Stimulated activated CD4-positive, alpha-beta T cell treated with anti-CD3 and anti-CD28 coated beads, TNF-alpha, amount 100 ng/mL, for 1 hour (primary cell): ENCODE data around the gene CELA1.
A peak's percentile ranks its signal among the peaks of the same experiment; 100 is the strongest.
"Not testable (repeated sequence)": the region's sequence is repeated elsewhere in the genome, so short reads cannot be mapped to it uniquely, and the experiment has no call there.

Experiments
- DNase-seq, 3 donors: peaks; one replicate each; pipeline ENCODE4 v3.0.0-alpha.2; 2020; ENCODE audit warnings: low read depth in 3 of 3, low spot score in 1 of 3

Gene CELA1

DNA sequence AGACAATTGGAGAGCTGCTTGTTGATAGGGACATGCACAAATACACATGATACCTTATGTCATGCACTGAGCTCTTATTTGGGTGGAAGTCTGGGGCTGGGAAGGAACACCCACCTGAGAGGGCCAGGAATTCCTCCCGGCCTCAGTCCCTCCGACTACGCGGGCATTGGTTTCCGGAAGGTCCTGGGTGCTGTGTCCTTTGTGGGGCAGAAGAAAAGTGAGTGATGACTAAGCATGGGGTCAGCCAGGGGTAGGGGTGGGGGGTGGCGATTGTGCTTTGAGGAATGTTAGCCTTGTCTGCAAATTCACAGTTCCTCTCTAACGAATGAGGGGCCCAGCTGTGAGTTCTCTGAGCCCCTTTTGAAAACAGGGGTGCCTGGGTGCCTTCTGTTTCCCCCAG is 798 bp downstream of the CELA1 start:
- no peak for DNase-seq

DNA sequence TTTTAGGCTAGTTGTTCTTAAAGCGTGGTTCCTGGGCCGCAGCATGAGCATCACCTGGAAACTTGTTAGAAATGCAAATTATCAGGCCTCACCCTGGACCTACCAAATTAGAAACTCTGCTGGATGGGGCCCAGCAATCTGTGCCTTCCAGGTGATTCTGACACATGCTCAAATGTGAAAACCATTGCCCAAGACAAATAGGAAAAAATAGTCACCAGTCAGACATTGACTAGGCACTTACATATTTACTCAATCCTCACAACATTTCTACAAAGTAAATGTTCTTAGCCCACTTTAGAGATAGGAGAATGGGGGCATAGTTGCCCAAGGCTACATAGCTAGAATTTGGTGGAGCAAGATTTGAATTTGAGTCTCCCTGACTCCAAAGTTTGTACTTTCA is 3.3 kb downstream of the CELA1 start:
- no peak for DNase-seq

DNA sequence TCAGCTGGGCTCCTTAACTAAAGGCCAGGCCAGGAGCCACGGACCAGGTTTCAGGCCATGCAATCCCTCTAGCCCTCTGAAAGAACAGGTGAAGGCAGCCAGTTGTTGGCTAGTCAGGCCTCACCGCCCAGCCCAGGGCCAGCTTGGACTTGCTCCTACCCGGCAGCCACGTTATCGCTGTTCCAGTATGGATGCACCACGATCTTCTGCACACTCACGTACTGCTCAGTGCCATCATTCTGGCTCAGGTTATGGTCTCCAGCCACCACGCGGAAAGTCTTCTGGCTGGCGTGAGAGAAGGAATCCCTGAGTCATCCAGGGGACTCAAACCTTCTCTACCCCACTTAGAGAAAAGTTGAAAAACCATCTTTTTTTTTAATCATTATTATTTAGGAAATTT is 4.1 kb downstream of the CELA1 start:
- no peak for DNase-seq

DNA sequence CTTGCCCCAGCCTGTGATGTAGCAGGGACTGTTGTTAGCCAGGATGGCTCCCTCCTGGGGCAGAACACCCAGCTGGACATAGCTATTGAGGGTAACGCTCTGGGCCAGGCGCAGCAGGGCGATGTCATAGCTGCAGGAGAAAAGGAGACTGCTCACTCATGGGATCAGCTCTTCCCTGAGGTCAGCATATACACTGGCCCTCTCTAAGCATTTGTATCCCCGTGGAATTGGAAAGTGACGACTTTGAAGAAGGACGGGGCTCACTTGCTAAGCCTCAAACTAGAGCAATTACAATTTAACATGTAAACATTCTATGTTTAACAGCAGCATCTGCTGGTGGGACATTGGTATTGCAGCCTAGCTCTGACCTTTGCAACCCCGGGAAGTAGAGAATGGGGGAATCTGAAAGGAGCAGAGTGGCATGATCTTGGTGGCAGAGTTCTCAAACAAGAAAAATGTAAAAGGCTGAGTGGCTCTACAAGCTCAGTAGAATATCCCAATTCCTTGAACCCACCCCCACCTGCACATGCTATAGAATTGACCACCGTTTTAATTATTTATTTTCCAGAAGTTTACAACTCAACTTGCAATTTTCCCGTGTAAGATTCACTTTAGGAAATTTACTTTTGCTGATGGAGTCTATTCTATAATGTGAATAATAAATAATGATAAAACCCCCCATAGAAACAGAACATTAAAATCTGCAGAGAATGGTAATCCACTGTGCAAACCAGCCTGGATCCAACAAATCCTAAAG is 5.0 kb downstream of the CELA1 start:
- DNase-seq, result peak in 2 of 3 donors; percentile 50 to 55

DNA sequence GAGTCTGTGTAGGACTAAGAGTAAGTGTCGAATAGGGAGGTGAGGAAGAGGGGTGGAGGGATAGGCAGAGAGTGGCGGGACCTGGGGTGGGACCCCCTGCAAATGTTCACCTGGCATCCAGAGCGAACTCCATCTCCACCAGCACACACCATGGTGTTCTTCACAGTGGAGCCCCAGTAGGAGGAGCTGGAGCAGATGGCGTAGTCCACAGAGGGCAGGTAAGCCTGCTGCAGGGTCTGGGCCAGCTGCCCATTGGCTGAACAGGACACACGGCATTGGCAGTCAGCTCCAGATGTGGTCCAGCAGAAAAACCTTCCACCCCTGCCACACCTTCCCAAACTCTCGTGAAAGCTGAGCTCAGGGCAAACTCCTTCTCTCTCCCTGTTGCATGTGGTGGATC is 6.7 kb downstream of the CELA1 start:
- DNase-seq, result no peak

DNA sequence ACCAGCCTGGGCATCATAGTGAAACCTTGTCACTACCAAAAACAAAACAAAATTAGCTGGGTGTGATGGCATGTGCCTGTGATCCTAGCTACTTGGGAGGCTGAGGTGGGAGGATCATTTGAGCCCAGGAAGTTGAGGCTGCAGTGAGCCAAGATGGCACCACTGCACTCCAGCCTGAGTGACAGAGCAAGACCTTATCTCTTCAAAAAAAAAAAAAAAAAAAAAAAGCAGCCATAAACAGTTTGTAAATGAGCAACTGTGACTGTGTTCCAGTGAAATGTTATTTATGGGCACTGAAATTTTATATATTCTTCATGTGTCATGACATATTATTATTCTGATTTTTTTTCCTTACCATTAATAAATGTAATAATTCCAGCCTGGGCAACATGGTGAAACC is 9.1 kb downstream of the CELA1 start:
- not testable (repeated sequence) for DNase-seq

DNA sequence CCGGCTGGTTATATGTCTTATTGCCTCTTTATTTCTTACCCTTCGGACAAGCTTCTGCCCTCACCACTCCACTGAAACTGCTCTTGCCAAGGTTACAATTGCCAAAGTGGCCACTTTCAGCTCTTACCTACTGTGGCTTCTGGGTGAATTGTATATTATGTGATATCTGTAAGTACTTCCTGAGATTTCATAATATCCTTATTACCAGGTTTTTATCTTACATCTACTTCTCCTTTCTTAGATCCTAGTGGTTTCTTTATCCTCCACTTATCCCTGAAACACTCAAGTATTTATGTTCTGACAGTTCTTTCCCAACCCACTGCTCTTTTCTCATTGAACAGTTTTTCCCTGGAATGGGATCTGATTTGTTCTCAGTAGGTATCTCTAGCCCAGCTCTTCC is 10.5 kb downstream of the CELA1 start:
- no peak for DNase-seq

DNA sequence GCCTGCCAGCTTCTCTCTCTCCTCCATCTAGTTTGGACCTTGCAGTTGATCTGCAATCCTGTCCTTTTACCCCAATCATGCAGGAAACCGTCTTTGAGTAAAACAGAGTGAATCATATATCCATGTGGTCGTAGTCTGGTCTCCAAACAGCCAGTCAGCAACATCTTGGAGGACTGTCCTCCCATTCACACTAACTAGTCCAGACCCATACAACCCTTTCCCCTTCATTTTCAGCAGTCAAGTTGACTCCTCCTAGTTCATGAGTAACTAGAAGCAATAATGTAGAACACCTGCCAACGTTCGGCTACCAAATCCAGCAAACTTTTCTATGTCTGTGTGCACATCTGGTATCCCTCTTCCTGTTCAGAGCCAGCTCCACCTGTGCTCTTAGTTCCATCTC is 11.7 kb downstream of the CELA1 start:
- no peak for DNase-seq

DNA sequence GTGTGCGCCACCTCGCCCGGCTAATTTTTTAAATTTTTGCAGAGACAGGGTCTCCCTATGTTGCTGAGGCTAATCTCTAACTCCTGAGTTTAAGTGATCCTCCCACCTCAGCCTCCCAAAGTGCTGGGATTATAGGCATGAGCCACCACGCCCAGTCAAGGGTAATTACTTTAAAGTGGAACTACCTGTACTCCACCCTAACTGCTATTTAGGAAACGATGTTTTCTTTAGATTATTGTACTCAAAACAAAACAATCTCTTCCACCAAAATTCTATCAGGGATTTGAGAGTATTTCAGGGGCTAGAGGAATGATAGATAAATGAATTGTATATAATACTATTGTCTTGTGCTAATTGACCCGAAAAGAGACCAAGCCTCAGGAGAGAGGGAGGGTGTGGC is 12.9 kb downstream of the CELA1 start:
- DNase-seq, result no peak

DNA sequence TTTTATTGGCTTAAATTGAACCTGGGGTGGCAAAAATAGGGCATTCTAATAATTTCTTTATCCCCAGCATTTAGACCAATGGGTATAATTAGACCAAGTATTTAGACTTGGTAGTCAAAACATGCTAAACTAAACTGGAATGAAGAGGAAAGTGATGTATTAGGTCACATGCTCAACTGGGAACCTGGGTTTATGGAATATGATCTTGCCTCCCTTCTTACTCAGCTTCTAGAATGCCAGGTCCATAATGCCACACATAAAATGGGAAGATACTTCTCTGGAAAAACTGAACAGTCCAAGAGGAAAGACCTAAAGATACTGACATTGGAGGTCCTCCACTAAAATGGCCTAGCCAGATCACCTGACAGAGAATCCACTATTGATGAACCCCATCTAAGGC is 16.3 kb downstream of the CELA1 start:
- no peak for DNase-seq

DNA sequence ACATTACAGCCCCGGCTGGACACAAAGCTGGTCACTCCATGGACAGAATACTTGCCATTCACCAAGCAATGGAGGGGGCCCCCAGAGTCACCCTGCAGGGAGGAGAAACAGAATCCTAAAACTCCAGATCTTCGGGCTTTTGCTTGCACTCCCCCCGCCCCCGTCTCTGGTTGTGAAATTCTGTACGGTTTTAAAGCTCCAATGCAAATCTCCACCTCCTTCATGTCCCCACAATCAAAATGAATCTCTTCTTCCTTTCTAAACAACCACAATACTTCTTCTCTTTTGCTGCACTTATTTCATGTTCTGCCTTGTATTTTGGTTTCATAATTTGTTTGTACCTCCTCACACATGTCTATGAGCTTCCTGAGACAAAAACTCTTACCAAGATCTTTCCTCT is 16.7 kb downstream of the CELA1 start:
- DNase-seq, result no peak

DNA sequence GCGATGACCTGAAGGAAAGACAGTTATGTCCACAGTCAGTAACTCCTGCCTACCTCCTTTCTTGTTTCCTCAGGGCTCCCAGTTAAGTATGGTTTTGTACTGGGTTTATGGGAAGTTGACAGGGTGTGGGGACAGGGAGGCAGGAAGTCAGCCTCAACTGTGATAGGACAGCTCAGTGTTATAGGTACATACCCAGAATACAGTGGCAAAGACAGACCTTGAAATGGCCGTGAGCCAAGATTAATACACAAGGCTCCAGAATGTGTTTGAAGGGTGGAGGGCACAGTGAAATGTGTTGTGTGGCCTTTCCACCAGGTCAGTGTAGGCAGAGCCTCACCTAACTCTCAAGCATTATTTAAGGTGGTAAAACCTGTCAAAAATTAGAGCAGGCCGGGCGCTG is 17.9 kb downstream of the CELA1 start:
- no peak for DNase-seq

DNA sequence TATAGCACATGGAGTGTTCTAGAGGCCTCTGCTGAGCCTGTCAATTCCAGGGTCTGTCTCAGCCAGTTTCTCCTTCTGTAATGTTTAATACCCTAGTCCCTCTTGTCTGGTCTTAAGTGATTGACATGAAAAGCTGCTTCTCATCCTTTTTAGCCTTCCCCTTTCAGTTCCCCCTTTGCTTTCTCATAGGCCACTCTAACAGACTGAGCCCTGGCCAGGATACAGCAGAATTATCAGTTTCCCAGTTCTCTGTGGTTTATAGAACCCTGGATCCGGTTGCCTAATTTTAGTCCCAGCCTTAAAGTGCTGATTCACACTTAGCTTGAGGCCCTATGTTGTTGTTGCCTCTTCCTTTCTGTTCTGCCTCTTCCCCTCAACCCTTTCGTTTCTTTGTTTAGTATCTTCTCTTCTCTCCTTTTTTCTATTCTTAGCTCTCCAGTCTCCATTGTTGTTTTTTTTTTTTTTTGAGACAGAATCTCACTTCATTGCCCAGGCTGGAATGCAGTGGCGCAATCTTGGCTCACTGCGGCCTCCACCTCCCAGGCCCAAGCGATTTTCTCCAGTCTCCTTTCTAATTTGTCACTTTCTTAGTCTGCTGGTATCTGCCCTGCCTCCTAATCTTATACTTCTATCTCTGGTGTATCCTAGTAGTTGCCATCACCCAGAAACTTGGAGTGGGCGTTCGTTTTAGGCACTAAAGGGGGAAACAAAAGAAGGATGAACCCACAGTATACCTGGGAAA is 19.6 kb downstream of the CELA1 start:
- DNase-seq, result no peak

DNA sequence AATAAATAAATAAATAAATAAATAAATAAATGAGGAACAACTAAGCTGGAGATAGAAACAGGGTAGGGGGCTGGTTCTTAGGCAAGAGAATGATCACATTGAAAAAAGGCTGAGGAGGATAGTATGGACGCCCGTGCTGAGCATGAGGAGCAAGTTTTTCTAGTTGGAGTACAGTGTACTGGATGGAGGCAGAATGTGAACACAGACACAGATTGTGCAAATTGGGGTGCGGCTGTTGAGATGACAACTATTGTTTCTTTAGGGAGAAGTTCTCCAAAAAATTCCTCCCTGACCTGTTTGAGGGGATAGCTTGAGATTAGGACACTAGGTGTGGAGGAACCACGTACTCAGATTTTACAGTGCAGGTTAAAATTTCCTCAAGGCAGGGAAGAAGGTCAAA is 21.5 kb downstream of the CELA1 start:
- no peak for DNase-seq

DNA sequence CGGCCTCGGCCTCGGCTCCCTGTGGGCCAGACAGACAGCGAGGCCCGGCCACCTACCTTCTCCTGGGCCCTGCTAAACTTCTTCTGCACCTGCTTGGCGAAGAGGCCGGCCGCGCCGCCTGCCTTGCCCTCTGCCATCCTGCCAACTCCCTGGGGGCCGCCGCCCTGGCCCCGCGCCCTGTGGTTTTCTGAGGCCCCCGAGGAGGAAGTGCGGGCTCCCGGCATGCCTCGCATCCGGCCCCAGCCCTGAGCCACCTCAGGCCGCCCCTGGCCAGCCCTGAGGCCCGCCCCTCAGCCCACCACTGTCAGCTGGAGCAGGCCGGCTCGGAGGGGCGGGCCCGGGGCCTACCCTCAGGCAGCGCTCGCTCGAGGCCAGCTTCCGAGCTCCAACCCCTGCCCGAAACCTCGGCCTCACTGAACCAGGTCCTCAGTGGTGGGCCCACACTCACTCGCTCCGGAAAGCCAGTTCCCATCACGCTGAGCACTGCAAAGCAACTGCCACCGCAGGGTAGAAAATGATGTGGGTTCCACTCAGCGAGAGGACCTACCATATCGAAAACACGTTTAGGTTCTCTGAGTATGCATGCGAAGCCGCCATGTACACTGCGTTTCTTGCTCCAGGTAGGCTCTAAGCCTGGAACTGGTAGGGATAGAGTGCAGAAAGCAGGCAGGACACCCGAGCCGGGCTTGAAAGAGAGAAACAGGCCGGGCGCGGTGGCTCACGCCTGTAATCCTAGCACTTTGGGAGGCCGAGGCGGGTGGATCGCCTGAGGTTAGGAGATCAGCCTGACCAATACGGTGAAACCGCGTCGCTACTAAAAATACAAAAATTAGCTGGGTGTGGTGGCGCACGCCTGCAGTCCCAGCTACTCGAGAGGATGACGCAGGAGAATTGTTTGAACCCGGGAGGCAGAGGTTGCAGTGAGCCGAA is 22.2 kb downstream of the CELA1 start, which contains the start of gene BIN2:
BIN2 (minus strand) TSS at position 209 of the 930 bp plus-strand sequence; CDS start at position 137, 72 bp downstream.
- peak; percentile 31 to 42 (median 36) for DNase-seq

DNA sequence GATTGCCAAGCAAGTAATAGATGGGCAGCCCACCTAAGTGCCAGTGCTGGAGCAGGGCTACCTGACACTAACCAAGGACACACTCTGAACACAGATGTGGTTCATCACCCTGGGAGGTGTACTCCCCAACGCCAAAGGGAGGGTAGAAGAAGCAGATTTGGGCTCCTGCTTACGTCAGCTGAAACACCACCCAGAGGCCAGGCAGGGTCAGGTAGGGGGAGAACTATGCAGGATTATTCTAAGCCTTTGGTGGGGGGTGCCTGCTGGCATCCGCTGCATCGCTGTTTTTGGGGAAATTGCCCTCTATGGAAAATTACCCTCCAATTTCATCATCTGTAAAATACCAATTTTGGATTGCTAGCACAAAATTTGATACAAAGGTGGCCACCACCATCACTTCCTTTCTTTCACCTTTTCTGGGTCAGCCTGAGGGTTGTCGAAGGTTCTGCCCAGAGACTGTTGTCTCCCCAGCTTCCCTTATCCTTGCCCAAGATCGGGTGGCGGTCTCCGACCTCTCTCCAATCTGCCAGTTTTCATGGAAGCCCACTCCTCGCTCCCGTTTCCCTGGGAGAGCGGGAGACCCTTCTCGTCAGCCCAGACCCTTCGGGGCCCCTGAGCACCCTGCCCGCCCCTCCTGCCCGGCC is 23.0 kb downstream of the CELA1 start:
- peak in 1 of 3 donors; percentile 21 for DNase-seq

DNA sequence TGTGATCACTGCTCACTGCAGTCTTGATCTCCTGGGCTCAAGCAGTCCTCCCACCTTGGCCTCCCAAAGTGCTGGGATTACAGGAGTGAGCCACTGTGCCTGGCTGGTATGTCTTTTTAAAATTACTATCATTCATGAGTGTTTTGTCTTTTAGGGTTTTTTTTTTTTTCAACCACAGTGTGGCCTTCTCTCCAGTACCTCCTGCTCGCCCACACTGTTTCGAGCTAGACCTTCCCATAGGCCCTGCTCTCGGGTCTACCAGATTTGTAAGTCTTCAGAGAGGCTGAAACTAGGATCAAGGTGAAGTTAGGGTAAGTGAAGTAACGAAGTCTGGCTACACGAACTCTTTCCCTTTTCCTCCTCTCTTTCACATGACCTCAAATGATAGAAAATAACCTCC is 24.0 kb downstream of the CELA1 start:
- DNase-seq, result no peak

DNA sequence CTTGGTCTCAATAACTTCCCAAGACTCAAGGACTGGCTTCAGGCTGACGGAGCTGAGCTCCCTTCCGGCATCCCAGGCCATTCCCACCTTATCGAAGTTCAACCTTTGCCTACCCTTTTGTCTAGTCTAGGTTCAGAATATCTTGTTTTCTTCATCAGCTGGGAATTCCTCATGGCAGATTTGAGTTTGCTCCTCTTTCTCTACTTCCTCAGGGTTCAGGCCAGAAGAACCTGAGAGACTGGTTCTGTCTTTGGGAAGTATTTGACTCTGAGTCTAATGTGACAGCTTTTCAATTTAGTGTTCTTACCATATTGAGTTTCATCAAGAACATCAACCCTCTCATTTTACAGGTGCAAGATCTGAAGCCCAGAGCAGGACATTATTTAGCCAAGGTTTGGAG is 24.6 kb downstream of the CELA1 start:
- DNase-seq, result no peak

DNA sequence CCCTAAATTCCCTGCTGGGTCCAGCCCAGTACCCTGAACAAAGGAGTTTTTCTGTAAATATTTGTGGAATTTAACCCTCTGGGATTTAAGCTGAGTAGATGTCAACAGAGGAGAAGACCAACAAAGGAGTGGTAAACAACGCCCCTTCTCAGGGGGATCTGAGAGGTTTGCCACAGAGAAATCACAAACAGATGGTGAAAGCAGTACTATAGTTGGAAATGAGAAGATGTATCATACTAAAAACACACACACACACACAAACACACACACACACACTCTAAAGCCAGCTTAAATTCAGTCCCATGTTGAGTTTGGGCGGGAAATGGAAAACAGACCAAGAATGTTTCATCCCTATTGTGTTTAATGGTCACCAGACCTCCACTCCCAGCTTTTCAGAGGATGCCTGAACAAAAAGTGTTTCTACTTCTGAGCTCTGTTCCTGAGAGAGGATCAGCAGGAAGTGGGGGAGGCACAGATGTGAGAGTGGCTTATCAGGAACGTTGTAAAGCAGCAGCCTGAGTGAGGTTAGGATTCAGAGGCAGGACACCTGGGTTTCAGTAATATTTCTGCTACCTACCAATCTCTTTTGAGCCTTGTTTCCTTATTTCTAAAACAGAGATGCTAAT is 25.7 kb downstream of the CELA1 start:
- DNase-seq, result no peak

DNA sequence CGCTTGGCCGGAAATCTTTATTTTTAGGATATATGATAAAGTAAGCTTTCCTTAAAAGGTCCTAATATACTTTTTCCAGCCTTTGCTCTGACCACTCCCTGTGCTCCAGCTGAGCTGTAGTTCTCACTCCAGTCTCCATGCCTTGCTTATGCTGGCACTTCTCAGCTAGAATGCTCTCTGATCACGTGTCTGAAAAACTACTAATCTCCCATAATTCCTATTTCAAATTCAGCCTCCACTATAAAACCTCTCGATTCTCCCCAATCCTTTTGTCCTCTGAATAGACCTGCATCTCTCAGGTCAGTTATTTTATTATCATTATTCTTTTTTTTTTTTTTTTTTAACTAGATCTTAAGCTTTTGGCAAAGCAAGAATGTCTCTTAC is 26.2 kb downstream of the CELA1 start:
- DNase-seq, result no peak
